Measurements from ENCODE around the gene UBASH3A. TPM values are rescaled to one million over a fixed set of nuclear protein-coding genes. Genes with fewer than 3 reads are reported as not detected.

UBASH3A gene
- total and polyA plus RNA-seq, 4 donors = 0.58 to 0.88 (median 0.67) TPM

DNA sequence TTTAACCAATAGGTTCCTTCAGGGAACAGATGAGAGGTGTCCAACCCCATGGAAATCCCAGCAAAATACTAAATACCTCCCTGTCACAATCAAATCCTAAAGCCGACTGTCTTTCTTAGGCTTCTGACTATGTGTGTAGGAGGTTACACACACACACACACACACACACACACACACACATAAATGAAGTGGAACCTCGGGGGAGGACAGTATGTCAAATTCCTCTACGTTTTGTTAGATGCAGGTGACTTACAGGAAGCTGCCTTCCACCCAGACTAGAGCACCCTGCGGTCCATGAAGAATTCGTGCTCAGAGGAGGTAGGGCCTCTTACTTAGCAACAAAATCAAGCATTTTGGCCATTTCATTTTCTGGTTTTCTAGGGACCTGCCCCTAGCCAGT, 75.9 kb downstream of the UBASH3A start:
- no peak for DNase-seq
- WGBS, 2 donors = 81 to 84% methylated on average over 5 of the region's 5 CpGs
- TF ChIP-seq CTCF (IDR thresholded peaks at IDR 0.05; ENCODE audit: control extremely low read depth, extremely low read depth) = no peak
- Histone ChIP-seq H3K9ac (ENCODE audit: insufficient read depth in 1 of 2, low read length in 2 of 2) (no peak overlapping the region), H3K27me3 (ENCODE audit: control insufficient read depth in 3 of 3, insufficient read depth in 3 of 3, low read length in 2 of 3) (no peaks in the 10 kb centered on the region), H3K4me1 (ENCODE audit: control insufficient read depth in 5 of 5, insufficient read depth in 5 of 5, low read length in 5 of 5) (no peaks in the 10 kb centered on the region), H3K9me3 (ENCODE audit: control insufficient read depth in 4 of 4, insufficient read depth in 3 of 4, low read length in 3 of 4) (no peaks in the 10 kb centered on the region), H3K36me3 (ENCODE audit: control insufficient read depth in 4 of 4, insufficient read depth in 4 of 4, low read length in 4 of 4) (no peaks in the 10 kb centered on the region), H3K4me3 (no peak overlapping the region), H3K27ac (ENCODE audit: low read depth in 1 of 2, low read length in 1 of 2) (no peak overlapping the region)
- no peak for ATAC-seq (ENCODE audit: insufficient read depth, low FRiP score)

DNA sequence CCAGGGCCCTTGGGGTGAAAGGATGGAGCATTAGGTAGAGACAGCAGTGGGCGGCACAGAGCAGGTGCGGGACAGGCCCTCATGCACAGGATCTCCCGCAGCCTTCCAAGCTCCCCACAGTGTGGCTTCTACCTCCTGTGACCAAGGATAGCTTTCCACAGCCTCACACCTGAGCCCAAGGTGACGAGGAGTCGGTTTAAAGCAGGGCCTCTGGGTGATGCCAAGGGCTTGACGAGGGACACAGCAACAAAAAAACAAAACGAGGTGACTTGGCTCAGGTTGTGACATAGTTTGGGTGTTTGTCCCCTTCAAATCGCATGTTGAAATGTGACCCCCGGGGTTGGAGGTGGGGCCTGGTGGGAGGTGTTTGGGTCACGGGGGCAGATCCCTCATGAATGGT, 77.0 kb downstream of the UBASH3A start:
- no peak for ATAC-seq (ENCODE audit: insufficient read depth, low FRiP score)
- no peak for TF ChIP-seq CTCF (IDR thresholded peaks at IDR 0.05; ENCODE audit: control extremely low read depth, extremely low read depth)
- Histone ChIP-seq H3K27ac (ENCODE audit: low read depth in 1 of 2, low read length in 1 of 2) (no peak overlapping the region), H3K4me3 (no peak overlapping the region), H3K4me1 (ENCODE audit: control insufficient read depth in 5 of 5, insufficient read depth in 5 of 5, low read length in 5 of 5) (peaks cover 0 to under 1% (median 0%) of the 10 kb centered on the region in 5 donors), H3K27me3 (ENCODE audit: control insufficient read depth in 3 of 3, insufficient read depth in 3 of 3, low read length in 2 of 3) (no peaks in the 10 kb centered on the region), H3K9me3 (ENCODE audit: control insufficient read depth in 4 of 4, insufficient read depth in 3 of 4, low read length in 3 of 4) (peaks cover 0 to 2% (median 0%) of the 10 kb centered on the region in 4 donors), H3K36me3 (ENCODE audit: control insufficient read depth in 4 of 4, insufficient read depth in 4 of 4, low read length in 4 of 4) (no peaks in the 10 kb centered on the region), H3K9ac (ENCODE audit: insufficient read depth in 1 of 2, low read length in 2 of 2) (no peak overlapping the region)
- 93 to 96% methylated on average over 10 of the region's 10 CpGs for WGBS, 2 donors
- no peak for DNase-seq

DNA sequence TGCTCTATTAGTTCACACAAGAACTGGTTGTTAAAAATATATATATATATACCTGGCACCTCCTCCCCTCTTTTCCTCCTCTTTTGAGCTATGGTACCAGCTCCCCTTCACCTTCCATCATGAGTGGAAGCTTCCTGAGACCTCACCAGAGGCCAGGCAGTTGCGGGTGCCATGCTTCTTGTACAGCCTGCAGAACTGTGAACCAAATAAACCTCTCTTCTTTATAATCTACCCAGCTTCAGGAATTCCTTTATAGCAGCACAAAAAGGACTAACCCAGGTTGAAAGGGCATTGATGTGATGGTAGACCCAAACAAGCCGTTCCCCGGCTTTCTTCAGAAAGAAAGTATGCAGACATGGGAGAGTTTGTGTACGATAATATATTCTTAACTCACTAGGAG, 77.5 kb downstream of the UBASH3A start:
- H3K27me3 ChIP-seq (ENCODE audit: control insufficient read depth in 3 of 3, insufficient read depth in 3 of 3, low read length in 2 of 3) = no peaks in the 10 kb centered on the region
- H3K36me3 ChIP-seq (ENCODE audit: control insufficient read depth in 4 of 4, insufficient read depth in 4 of 4, low read length in 4 of 4) = no peaks in the 10 kb centered on the region
- WGBS, 2 donors = 92 to 96% methylated on average over 4 of the region's 4 CpGs
- no peak overlapping the region for H3K4me3 ChIP-seq
- peaks cover 0 to 3% (median 0%) of the 10 kb centered on the region in 5 donors for H3K4me1 ChIP-seq (ENCODE audit: control insufficient read depth in 5 of 5, insufficient read depth in 5 of 5, low read length in 5 of 5)
- DNase-seq (no peak), ATAC-seq (ENCODE audit: insufficient read depth, low FRiP score) (no peak)
- no peak overlapping the region for H3K27ac ChIP-seq (ENCODE audit: low read depth in 1 of 2, low read length in 1 of 2)
- TF ChIP-seq CTCF (IDR thresholded peaks at IDR 0.05; ENCODE audit: control extremely low read depth, extremely low read depth) = no peak
- H3K9ac ChIP-seq (ENCODE audit: insufficient read depth in 1 of 2, low read length in 2 of 2) = no peak overlapping the region
- H3K9me3 ChIP-seq (ENCODE audit: control insufficient read depth in 4 of 4, insufficient read depth in 3 of 4, low read length in 3 of 4) = peaks cover 0 to 2% (median 0%) of the 10 kb centered on the region in 4 donors

GRCh38 chr21:42484966-42485365, 81.3 kb downstream of the UBASH3A start:
- no peak for ATAC-seq (ENCODE audit: insufficient read depth, low FRiP score)
- Histone ChIP-seq H3K27me3 (ENCODE audit: control insufficient read depth in 3 of 3, insufficient read depth in 3 of 3, low read length in 2 of 3) (no peaks in the 10 kb centered on the region), H3K36me3 (ENCODE audit: control insufficient read depth in 4 of 4, insufficient read depth in 4 of 4, low read length in 4 of 4) (no peaks in the 10 kb centered on the region), H3K4me3 (no peak overlapping the region), H3K9me3 (ENCODE audit: control insufficient read depth in 4 of 4, insufficient read depth in 3 of 4, low read length in 3 of 4) (peaks cover 0 to 2% (median 0%) of the 10 kb centered on the region in 4 donors), H3K4me1 (ENCODE audit: control insufficient read depth in 5 of 5, insufficient read depth in 5 of 5, low read length in 5 of 5) (peaks cover 0 to 4% (median 0%) of the 10 kb centered on the region in 5 donors), H3K27ac (ENCODE audit: low read depth in 1 of 2, low read length in 1 of 2) (no peak overlapping the region), H3K9ac (ENCODE audit: insufficient read depth in 1 of 2, low read length in 2 of 2) (no peak overlapping the region)
- TF ChIP-seq CTCF (IDR thresholded peaks at IDR 0.05; ENCODE audit: control extremely low read depth, extremely low read depth) = no peak
- no peak for DNase-seq
- WGBS, 2 donors = 82 to 84% methylated on average over 7 of the region's 7 CpGs
